Endothelial cell of umbilical vein (primary cell): ENCODE results near the gene EHD2. TPM values are rescaled to one million over a fixed set of nuclear protein-coding genes. Genes with fewer than 3 reads are reported as not detected.

ENCODE experiments used
- BruUV-seq: library from RNA; stranded (reverse); fragments of 400-500 nt; replicated peaks from 2 replicates; lab custom pipeline; 2021; lab: Mats Ljungman, UMichigan
- CTCF ChIA-PET: fragments of 300-600, 350-600 bp; sonication (Branson Sonifier 250); formaldehyde crosslinking; loops from one replicate; lab custom pipeline; 2021; ENCODE audit warnings: antibody characterized with exemption, inconsistent platforms; lab: Charles Lee
- POLR2A ChIA-PET: fragments of 300-600, 350-600 bp; sonication (Branson Sonifier 250); formaldehyde crosslinking; loops from one replicate; lab custom pipeline; 2021; ENCODE audit warnings: antibody characterized with exemption, inconsistent platforms; lab: Charles Lee
- DNase-seq: peaks from one replicate; pipeline ENCODE4 v3.0.0-alpha.2; 2011; ENCODE audit warnings: low read depth, low spot score
- FAIRE-seq: peaks from 2 replicates; lab custom pipeline; 2011; peaks lifted over from hg19 to GRCh38; lab: Jason Lieb, UNC
- H2AFZ ChIP-seq: 2 replicates; pipeline ENCODE4 v1.6.0; 2012; ENCODE audit warnings: low read depth, low read length, control low read depth, inconsistent platforms
- H3K27ac ChIP-seq: 2 replicates; pipeline ENCODE4 v1.5.1; 2011; ENCODE audit warnings: low read depth, mild to moderate bottlenecking, control low read depth, low read length, moderate library complexity; ENCODE audit not compliant: insufficient read depth
- H3K27me3 ChIP-seq, 2 experiments: 2 replicates each; pipeline versions ENCODE4 v1.6.0 to v1.6.1; 2011; ENCODE audit warnings: low read length in 2 of 2, mixed read lengths in 1 of 2; ENCODE audit not compliant: control insufficient read depth in 2 of 2, insufficient read depth in 2 of 2
- H3K36me3 ChIP-seq, 2 experiments: 2 replicates in 1 of 2; 3 replicates in 1 of 2; pipeline ENCODE4 v1.5.1; 2011; ENCODE audit warnings: low read length in 2 of 2, mild to moderate bottlenecking in 1 of 2, moderate library complexity in 1 of 2; ENCODE audit not compliant: control insufficient read depth in 2 of 2, insufficient read depth in 2 of 2; ENCODE audit errors: extremely low read depth in 1 of 2
- H3K4me1 ChIP-seq: 3 replicates; pipeline ENCODE4 v1.5.1; 2011; ENCODE audit warnings: mild to moderate bottlenecking, low read length; ENCODE audit not compliant: control insufficient read depth, insufficient read depth; ENCODE audit errors: extremely low read depth
- H3K4me2 ChIP-seq: 2 replicates; pipeline ENCODE4 v1.6.1; 2011; ENCODE audit warnings: low read length, control low read depth, mixed read lengths; ENCODE audit not compliant: insufficient read depth
- H3K4me3 ChIP-seq, 3 experiments: fragments of 200-600 bp in 1 of 3; sonication (generic), shearing (Covaris generic) in 1 of 3; replicated peaks in 1 of 3; 2 replicates each; pipeline ENCODE4 v1.5.1; 2011 to 2016; ENCODE audit warnings: control low read depth in 3 of 3, low read length in 3 of 3, mild to moderate bottlenecking in 2 of 3, inconsistent platforms in 1 of 3, low read depth in 1 of 3, moderate library complexity in 1 of 3; ENCODE audit not compliant: insufficient read depth in 1 of 3
- H3K79me2 ChIP-seq: 2 replicates; pipeline ENCODE4 v1.6.0; 2012; ENCODE audit warnings: low read length, inconsistent platforms; ENCODE audit not compliant: control insufficient read depth, insufficient read depth
- H3K9ac ChIP-seq: replicated peaks from 2 replicates; pipeline ENCODE3; 2011; ENCODE audit warnings: low read length, control low read depth; ENCODE audit not compliant: insufficient read depth; ENCODE audit errors: extremely low read depth
- H3K9me1 ChIP-seq: replicated peaks from 3 replicates; pipeline ENCODE4 v1.6.0; 2011; ENCODE audit warnings: mild to moderate bottlenecking, low read length; ENCODE audit not compliant: control insufficient read depth, insufficient read depth; ENCODE audit errors: extremely low read depth
- H3K9me3 ChIP-seq: replicated peaks from 2 replicates; pipeline ENCODE4 v1.5.1; 2012; ENCODE audit warnings: low read length, inconsistent platforms; ENCODE audit not compliant: control insufficient read depth, insufficient read depth
- H4K20me1 ChIP-seq: replicated peaks from 2 replicates; pipeline ENCODE3; 2011; ENCODE audit warnings: mild to moderate bottlenecking, low read length; ENCODE audit not compliant: control insufficient read depth, insufficient read depth; ENCODE audit errors: extremely low read depth
- EZH2 ChIP-seq: IDR thresholded peaks from 2 replicates; pipeline ENCODE4 v1.6.1; 2012; ENCODE audit warnings: borderline replicate concordance, low read depth, mild to moderate bottlenecking, moderate library complexity, low read length, inconsistent platforms; ENCODE audit not compliant: severe bottlenecking
- FOS ChIP-seq: IDR thresholded peaks from 2 replicates; pipeline ENCODE4 v1.6.1; 2011; ENCODE audit warnings: mild to moderate bottlenecking, low read length, moderate library complexity, borderline replicate concordance; ENCODE audit not compliant: insufficient read depth
- GATA2 ChIP-seq: IDR thresholded peaks from 2 replicates; pipeline ENCODE4 v1.7.0; 2011; ENCODE audit warnings: low read depth, mild to moderate bottlenecking, moderate library complexity, mixed read lengths, low read length; ENCODE audit not compliant: insufficient read length, insufficient read depth
- JUN ChIP-seq: IDR thresholded peaks from 2 replicates; pipeline ENCODE4 v1.6.1; 2011; ENCODE audit warnings: borderline replicate concordance, low read depth; ENCODE audit not compliant: insufficient read length, insufficient read depth
- MYC ChIP-seq: IDR thresholded peaks from one replicate; pipeline ENCODE4 v1.6.1; 2011; ENCODE audit warnings: mild to moderate bottlenecking, low read depth, low read length
- POLR2A ChIP-seq: IDR thresholded peaks from 2 replicates; pipeline ENCODE4 v1.6.1; 2012; ENCODE audit warnings: low read depth, mild to moderate bottlenecking, control low read depth, low read length
- POLR2AphosphoS5 ChIP-seq: IDR thresholded peaks from 2 replicates; pipeline ENCODE4 v1.6.1; 2012; ENCODE audit warnings: low read depth, mild to moderate bottlenecking, control low read depth, low read length, moderate library complexity; ENCODE audit not compliant: insufficient read depth
- dilution Hi-C: fragments of 300-500 bp; cut with MboI; formaldehyde crosslinking; loops from one replicate; pipeline ENCODE4 v1.15.0; 2019; ENCODE audit warnings: low sequenced_read_pairs; ENCODE audit not compliant: extremely low pct_ligation_motif_present
- intact Hi-C: fragments of 100-400 bp; cut with micrococcal nuclease; formaldehyde crosslinking; loops from one replicate; pipeline ENCODE4 v1.10.0; 2022
- polyA plus RNA-seq, 4 experiments: library from polyadenylated mRNA; depleted of rRNA in 3 of 4; stranded (reverse) in 3 of 4; unstranded in 1 of 4; fragments of >200 nt; gene quantifications; 2 replicates each; pipeline versions ENCODE4 v1.2.1 to v1.2.3, GENCODE V29; 2011 to 2012; ENCODE audit warnings: missing spikeins in 1 of 4
- total RNA-seq: library from RNA; stranded (reverse); gene quantifications from 2 replicates; pipeline ENCODE4 v1.2.3, GENCODE V29; 2021
- TF ChIP-seq, protein P1 (sequence below), 2 donors: IDR thresholded peaks; 1 replicate in 1 of 2; 2 replicates in 1 of 2; pipeline ENCODE4 v1.5.1; 2011; ENCODE audit warnings: low read length in 2 of 2, mild to moderate bottlenecking in 2 of 2, moderate library complexity in 2 of 2, control low read depth in 1 of 2, inconsistent platforms in 1 of 2, low read depth in 1 of 2; ENCODE audit not compliant: insufficient read depth in 1 of 2; ENCODE audit errors: extremely low read depth in 1 of 2
- TF ChIP-seq, protein P2 (sequence below): IDR thresholded peaks from 2 replicates; pipeline ENCODE4 v1.6.1; 2011; ENCODE audit not compliant: insufficient read depth, insufficient read length

The EHD2 gene
- total and polyA plus RNA-seq, 2 donors (not counting 3 experiments of a cell fraction or from before 2014, with no cell fraction given) = 110 to 220 TPM

- Histone ChIP-seq H3K79me2 (no peaks in the 10 kb centered on the region), H3K36me3 (peaks cover 2 to 24% of the 10 kb centered on the region in 2 experiments), H3K4me2 (no peak overlapping the region), H3K9ac (no peak overlapping the region), H2AFZ (no peak overlapping the region), H3K9me3 (no peaks in the 10 kb centered on the region), H3K27me3 (no peaks in the 10 kb centered on the region), H3K4me3 (no peak overlapping the region), H4K20me1 (no peaks in the 10 kb centered on the region), H3K27ac (no peak overlapping the region), H3K9me1 (no peaks in the 10 kb centered on the region), H3K4me1 (no peaks in the 10 kb centered on the region)
- no peak for FAIRE-seq
- intact Hi-C loops = no loop called here
- BruUV-seq = no TSS peak
- POLR2A ChIA-PET = no interaction called here
- CTCF ChIA-PET = interaction anchor here (1.0 kb wide), 1 partner anchor 171 kb away, joined by 3 read pairs; no protein-coding TSS in a partner anchor
- no peak for DNase-seq
- TF ChIP-seq GATA2 (no peak), POLR2AphosphoS5 (no peak), JUN (no peak), POLR2A (no peak), FOS (no peak), EZH2 (no peak), MYC (no peak)
- TF ChIP-seq, protein P1, sequence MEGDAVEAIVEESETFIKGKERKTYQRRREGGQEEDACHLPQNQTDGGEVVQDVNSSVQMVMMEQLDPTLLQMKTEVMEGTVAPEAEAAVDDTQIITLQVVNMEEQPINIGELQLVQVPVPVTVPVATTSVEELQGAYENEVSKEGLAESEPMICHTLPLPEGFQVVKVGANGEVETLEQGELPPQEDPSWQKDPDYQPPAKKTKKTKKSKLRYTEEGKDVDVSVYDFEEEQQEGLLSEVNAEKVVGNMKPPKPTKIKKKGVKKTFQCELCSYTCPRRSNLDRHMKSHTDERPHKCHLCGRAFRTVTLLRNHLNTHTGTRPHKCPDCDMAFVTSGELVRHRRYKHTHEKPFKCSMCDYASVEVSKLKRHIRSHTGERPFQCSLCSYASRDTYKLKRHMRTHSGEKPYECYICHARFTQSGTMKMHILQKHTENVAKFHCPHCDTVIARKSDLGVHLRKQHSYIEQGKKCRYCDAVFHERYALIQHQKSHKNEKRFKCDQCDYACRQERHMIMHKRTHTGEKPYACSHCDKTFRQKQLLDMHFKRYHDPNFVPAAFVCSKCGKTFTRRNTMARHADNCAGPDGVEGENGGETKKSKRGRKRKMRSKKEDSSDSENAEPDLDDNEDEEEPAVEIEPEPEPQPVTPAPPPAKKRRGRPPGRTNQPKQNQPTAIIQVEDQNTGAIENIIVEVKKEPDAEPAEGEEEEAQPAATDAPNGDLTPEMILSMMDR (IDR thresholded peaks at IDR 0.05; ENCODE audit: extremely low read depth in 1 of 2, insufficient read depth in 1 of 2, low read depth in 1 of 2, low read length in 2 of 2) = no peak
- TF ChIP-seq, protein P2, sequence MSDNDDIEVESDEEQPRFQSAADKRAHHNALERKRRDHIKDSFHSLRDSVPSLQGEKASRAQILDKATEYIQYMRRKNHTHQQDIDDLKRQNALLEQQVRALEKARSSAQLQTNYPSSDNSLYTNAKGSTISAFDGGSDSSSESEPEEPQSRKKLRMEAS = no peak
- dilution Hi-C loops = no loop called here
These were observed 31.3 kb upstream of the EHD2 start for GRCh38 chr19:47681936-47682335.
